Neural cell (in vitro differentiated cells): ENCODE measurements around the gene NMU.

Experiments used
- CTCF ChIP-seq: fragments of 450-650 bp; IDR thresholded peaks from 2 replicates; pipeline ENCODE4 v1.5.1; 2014; ENCODE audit warnings: antibody characterized with exemption, mild to moderate bottlenecking, moderate library complexity; ENCODE audit not compliant: poor library complexity, severe bottlenecking
- EZH2 ChIP-seq: fragments of 200-600, 300-800 bp; shearing (Covaris generic), sonication (generic); IDR thresholded peaks from 2 replicates; pipeline ENCODE4 v1.6.1; 2014; ENCODE audit warnings: antibody characterized with exemption, low read length, borderline replicate concordance, mild to moderate bottlenecking; ENCODE audit not compliant: insufficient read depth, poor library complexity, severe bottlenecking
- POLR2AphosphoS5 ChIP-seq: IDR thresholded peaks from 2 replicates; pipeline ENCODE4 v1.6.1; 2012

- no peak for TF ChIP-seq CTCF
- no peak for TF ChIP-seq POLR2AphosphoS5
- TF ChIP-seq EZH2: no peak
Observed at GRCh38 chr4:55610381-55610780, 25.7 kb downstream of the NMU start.
